Activated CD4-positive, alpha-beta T cell treated with anti-CD3 and anti-CD28 coated beads, Interleukin-2, amount 50 U/mL, for 16 hours (primary cell): ENCODE results near the gene KCNQ1OT1.

Source experiments
- DNase-seq: peaks from one replicate; pipeline ENCODE4 v3.0.0-alpha.2; 2020

The KCNQ1OT1 gene

DNA sequence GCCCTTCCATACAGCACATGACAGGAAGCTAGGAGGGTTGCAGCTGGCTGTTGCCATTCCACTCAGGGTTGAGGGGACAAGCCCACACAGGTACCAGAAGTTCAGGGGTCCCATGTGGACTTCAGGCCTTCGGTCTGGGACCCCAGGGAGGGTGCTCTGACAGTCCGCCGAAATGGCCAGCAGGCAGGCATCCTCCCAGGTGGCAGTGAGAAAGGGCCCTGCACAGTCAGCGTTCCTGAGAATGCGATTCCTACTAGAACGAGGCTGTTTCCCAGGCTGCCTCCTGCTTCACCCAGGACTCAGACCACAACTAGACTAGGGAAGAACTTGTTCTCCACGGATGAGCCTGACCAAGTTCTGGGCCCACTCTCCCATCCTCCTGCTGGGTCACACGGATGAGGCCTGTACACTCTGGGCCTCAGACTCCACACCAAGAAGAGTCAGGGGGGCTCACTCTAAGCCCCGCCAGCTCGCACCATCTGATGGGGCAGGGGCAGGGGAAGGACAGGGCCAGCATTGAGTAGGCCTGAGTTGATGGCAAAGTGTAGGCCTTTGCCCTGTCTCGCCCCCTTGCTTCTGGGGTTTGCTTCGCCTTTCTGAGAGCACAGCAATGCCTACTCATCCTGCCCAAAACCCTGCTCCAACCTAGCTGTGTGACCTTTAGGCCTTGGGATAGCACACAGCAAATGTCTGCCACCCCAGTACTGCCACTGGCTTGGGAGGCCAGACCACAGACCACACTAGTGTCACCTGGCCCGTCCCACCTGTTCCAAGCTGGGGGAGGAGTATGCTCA lies 14.0 kb downstream of the KCNQ1OT1 start:
- no peak for DNase-seq

DNA sequence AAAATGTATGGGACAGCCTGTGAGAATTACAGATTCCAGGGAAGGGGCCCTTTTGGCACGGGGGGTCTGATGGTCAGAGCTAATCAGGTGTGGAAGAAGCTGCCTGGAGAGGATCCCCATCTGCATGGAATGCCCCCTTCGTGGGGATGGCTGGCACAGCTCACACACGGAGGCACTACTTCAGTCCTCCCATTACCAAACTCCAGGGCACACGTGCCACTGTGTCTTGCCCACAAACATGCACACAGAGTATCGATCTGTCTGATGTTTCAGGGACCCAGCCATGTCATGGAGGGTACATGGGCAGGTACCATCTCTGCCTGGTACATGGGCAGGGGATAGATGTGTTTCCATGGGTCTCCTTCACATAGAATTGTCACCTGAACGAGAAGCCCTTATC lies 14.7 kb downstream of the KCNQ1OT1 start:
- DNase-seq = no peak

DNA sequence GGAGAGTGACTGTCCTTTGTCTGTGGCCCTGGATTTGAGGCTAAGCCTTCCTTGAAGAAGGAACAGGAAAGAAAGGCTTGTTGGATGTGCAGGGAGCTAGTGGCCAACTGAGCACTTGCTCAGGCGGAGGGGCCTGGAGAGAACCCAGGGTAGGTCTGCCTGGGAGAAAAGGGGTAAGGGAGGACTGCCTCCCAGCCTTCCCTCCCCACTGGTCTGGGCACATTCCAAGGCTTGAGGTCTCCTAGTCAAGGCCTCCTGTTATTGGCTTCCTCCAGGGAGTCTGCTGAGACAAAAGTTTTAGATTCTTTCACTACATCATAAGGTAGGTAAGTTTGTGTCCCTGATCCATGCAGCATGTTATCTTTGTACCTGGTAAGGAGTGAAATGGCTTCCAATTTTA lies 15.2 kb downstream of the KCNQ1OT1 start:
- no peak for DNase-seq

DNA sequence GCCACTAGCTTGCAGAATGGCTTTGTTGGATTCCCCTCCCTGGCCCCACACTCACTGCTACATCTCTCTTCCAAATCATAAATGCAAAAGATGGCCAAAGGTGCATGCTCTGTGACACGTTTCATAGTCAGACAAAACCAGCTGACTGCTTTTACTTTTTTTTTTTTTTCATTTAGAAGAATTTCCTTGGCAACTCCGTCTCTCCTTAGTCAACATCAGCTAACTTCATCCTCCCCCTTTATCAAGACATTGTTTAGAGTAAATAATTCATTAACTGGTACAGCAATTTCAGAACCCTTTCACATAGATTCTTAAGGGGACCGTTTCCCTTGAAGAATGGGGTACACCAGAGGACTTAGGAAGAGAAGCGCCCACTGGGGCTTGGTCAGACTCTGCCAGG lies 16.0 kb downstream of the KCNQ1OT1 start:
- no peak for DNase-seq

DNA sequence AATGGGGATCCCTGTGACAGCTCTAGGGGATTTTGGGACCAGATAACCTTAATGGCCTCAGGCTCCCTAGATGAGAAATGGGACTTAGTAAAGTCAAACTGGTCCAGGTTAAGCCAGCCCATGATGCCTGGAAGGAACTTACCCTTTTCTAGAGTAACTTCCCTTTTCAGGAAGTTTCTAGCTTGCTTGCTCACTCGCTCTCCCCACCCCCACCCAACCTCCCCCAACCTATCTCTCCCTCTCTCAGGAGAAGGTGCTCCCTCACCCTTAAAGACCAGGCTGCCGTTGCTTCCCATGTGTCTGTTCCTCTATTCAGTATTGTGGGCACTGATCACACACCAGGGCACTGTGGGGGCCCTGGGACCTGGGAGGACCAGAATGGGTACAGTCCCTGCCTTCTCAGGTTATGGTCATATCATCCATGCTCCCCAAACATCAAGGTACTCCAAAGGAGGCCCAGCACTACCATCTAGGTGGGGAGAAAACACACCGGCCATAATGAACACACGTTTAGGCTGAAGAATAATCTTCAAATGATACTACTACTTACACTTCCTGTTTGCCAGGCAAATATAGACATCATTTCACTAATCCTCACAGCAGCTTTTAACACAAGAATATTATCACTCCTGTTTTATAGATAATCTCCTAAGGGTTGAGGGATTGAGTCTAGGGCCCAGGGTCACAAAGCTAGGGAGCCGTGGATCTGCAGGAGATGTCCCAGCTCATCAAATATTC lies 18.2 kb downstream of the KCNQ1OT1 start:
- no peak for DNase-seq

DNA sequence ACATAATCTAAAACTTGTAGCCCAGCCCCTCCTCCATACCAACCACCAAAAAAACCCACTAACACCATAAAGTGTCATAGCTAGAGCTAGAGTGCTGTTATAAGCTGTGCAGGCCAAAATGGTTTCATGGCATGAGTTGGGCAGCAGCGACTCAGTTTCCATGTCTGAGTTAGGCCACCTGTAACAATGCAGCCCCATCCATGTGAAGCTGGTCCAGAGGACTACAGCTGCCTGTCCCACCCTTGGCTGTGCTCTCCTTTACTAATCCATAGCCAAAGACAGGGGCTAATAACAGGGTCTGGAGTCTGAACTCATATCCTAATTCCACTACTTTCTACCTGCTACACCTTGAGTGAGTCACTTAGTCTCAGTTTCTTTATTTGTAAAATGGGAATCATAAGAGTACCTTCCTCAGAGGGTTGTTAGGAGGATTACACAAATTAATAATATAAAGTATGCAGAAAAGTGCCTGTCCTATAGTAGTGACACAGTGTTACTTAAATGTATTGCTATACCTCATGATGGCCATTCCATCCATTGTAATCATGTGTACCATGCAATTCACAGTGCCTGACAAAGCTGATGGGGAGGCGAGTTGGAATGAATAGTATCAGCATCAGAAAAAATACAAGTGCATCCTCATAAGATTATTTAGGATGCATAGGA lies 20.6 kb downstream of the KCNQ1OT1 start:
- no peak for DNase-seq

DNA sequence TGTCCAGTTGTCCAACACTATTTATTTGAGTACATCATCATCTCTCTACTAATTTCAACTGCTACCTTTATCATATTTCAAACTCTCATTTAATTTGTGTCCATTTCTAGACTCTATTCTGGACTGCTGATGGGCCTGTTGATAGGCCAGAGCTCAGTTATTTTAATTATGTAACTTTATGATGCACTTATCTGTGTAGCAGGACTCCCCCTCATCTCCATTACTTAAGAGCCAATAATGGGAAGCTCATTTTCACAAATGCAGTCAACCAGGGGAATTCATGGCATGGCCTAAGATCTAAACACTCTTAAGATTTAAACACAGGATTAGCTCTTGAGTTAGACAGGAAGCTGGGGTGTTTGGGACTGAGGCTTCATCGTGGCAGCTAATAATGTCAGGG lies 21.4 kb downstream of the KCNQ1OT1 start:
- DNase-seq = no peak

DNA sequence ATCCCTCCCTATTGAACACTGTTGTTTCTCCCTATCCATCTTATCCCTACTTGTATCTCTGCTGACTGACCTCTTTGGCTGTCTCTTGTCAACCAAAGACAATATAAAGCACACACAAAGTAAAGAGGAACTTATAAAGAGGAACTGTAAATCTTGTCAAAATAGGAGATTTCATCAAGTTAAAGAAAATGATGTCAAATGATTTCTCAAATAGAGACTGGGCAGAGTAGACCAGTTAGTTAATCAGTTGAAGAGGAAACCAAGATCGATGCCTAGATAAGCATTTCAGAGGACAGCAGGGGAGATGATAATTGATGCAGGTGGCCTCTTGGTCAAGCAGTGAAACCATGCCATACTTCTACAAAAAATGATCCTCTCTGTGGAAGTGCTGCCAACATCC lies 22.7 kb downstream of the KCNQ1OT1 start:
- DNase-seq = no peak

DNA sequence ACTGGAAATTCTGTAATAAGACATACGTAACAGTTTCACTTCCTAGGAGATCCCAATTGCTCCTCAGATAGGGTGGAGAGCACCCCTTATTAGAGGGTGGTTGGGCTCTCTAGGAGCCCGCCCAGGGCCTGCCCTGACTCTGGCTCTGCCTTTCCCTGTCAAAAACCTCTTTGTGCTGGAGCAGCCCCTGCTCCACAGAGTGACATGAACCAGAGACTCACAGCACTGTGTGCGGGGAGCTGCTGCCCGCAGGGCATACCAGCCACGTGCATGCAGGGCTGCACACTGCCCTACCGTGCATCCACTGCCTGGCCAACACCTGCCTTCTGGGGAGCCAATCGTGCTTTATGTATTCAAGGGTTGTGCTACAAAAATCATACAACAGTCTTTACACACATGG lies 24.3 kb downstream of the KCNQ1OT1 start:
- no peak for DNase-seq

DNA sequence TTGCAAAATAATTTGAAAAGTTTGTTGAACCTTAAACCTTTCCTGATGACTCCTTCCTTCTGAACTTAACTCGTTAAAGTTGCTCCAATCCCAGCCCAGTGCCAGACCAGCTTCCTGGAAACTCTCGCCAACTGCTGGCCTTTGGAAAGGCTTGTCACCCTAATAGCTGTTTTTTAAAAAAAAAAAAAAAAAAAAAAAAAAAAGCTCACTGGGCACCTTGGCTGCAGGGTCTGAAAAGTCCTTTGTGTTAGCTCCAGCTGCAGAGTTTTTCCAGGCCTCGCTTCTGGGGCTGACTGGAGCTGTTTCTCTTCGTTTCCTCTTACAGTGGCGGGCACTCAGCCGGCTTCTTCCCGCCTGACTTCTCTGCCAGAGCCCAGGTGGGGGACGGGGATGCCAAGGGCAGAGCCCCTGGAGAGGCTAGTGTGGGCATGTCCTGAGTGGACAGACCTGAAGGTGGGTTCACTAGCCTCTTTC lies 25.1 kb downstream of the KCNQ1OT1 start:
- no peak for DNase-seq

DNA sequence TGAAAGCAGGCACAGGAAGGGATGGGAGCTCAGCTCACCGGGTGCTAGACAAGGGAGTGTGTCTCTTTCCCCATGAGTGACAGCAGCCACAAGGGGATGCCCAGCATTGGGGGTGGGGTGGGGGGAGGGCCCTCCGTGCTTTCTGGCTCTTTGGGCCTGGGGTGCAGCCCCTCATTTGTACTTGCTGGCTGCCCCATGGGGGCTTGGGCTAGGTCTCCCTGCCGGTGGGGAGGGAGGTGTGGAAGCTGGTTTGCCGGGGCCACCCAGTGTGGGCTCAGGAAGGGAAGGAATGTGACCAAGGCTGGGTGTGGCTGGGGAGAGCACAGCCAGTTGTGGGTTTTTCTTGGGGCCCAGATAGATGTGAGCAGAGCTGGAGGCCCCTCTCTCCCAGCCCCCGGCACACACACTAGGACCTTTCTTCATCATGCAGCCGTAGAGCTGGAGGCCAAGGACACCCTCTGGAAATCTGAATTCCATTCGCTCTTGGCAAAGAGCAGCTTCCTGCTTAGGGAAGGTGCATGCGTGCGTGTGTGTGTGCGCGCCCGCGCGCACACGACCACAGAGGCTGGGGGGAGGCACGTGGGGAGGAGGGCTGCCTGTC lies 25.8 kb downstream of the KCNQ1OT1 start:
- DNase-seq = no peak

DNA sequence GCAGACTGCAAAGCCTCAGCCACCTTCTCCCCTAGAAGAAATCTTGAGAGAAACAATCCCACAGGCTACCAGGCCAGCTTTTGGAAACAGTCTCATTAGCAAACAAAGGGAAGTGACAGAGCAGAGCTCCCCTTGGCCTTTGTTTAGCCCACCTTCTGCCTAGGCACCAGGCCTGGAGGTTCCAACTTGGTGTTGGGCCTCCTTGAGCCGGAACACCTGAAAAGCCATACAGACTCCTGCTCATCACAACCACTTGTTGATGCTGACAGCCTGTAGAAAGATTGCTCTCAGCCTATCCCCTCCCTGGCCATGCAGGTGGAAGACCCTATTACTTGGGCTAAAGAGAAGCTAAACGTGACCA lies 26.6 kb downstream of the KCNQ1OT1 start:
- DNase-seq = no peak

DNA sequence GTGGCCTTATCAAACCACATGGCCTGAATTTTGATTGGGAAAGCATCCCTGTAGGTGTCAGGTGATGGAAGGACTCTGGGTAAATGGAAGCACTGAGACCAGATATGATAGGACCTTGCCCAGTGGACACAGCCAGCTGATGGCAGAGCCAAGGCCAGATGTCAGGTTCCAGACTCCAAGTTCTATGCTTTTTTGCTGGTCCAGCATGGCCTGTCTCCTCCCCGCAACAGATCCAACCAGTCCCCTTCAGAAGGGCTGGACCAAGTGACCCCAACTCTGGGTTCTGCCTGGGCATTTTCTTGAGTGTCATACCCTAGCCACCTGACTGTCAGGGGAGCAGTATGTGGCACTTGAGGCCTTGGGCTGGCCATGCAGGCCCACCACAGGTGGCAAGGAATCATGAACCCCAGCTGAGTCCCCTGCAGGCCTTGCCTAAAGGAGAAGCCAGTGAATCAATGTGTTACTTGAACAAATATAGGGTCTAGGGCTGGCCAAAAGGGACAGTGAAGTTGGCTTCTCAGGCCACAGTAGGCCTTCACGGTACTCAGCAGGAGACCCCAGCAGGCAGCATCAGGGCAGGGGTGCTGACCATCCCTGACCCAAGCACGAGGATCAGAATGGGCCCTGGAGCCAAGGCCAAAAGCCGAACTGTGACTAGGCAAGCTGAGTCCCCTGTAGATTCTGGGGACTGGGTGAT lies 27.1 kb downstream of the KCNQ1OT1 start:
- DNase-seq = no peak

DNA sequence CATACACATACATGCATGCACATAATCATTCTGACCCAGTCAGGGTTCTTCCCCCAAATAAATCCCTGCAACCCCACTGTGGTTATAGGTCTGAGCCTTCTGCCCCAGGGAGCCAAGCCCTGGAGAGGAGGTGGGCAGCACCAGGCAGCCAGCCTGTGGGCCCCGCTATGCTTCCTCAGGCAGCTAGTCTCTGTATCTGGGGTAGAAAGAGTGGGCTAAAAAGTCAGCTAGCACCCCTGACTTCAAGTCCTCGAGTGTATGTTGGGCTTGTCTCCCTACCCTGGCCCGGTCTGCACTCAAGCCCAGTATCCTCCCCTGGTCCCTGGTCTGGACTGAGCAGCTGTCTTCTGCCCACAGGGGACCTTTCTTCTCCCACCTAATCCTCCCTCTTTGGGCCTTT lies 28.0 kb downstream of the KCNQ1OT1 start:
- DNase-seq = no peak

DNA sequence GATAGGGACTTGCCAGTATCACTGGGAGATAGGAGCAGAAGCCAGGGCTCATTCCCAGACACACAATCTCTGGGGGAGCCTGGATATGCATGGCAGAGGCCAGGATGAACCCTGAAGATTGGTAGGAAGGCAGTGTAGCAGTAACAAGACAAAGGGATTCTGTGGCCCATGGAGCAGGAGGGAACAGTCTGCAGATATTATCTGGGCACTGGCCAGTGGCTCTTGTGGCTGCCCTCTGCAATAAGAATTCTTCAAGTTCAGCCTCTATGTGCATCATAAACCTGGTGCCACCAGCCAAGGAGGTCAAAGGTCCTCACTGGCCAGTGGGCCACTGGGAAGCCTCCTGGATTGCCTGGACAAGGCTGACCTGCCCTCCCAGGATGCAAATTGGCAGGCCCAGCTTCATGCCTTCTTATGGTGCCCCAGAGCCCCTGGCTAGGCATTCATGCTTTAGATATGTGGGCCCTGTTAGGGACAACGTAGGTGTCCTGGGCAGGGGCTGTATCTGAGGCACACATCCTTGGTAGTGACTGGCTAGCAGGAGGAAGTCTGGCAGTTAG lies 29.2 kb downstream of the KCNQ1OT1 start:
- no peak for DNase-seq

DNA sequence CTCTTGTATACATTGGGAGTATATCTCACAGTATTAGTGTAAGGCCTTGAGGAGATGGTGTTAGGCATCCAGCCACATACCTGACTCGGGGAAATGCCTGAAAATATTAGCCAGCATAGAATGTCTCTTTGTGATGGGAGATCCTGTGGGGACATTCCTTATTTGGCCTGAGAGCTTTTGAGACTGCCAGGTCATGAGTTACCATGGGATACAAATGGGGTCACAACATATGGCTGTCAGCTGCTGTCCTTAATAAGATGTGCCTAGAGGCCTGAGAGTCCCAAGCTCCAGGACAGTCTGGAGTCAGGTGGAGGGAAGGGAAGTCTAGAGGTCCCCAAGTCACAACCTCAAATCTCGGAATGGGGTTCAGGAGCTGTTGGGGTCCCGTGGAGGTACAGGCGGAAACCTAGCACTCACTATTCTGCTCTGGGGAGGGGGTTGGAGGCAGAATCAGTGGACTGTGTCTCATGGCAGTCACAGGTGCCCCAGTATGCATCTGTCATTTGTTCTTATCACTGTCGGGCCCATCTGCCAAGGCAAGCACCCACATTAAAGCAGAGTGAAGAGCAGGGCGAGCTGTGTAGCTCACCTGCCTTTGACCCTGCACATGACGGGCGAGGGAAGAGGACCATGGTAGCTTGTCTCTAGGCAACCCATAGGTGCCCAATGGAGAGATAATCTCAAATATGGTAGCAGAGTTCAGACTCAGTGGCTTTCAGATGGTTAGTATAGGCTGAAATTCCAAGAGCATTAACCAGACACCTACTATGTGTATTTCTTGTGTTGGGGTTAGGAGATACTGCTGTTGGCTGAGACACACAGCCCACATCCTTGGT lies 29.9 kb downstream of the KCNQ1OT1 start:
- no peak for DNase-seq

DNA sequence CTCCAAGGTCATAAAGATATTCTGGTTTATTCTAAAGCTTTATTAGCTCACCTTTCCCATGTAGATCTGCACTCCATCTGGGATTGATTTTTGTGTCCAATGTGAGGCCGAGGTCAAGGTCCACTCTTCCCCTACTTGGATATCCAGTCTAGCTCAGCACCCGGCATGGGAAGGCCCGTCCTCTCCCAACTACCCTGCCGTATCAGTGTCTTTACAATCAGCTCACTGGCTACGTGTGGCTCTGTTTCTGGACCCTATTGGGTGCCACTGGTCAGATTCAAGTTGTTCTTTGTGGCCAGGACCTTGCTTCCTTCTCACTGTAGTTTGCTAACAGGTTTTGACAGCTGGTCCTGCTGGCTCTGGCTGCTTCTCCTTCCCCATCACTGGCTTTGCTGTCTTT lies 30.9 kb downstream of the KCNQ1OT1 start:
- no peak for DNase-seq

DNA sequence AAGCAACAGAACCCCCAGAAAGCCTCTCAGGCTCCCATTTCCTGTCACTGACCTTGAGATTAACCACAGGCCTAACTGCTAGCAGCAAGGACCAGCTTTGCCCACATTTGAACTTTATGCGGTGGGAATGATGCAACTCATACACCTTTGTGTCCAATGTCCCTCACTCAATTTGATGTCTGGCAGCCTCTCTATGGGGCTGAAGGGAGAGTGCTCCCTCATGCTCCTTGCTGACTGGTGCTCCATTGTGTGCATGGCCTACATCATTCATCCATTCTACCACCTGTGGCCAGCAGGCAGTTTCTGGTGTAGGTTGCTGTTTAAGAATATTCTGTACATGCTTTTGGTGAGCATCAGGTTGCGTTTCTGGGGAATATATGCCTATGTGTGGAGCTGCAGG lies 31.9 kb downstream of the KCNQ1OT1 start:
- DNase-seq = no peak

DNA sequence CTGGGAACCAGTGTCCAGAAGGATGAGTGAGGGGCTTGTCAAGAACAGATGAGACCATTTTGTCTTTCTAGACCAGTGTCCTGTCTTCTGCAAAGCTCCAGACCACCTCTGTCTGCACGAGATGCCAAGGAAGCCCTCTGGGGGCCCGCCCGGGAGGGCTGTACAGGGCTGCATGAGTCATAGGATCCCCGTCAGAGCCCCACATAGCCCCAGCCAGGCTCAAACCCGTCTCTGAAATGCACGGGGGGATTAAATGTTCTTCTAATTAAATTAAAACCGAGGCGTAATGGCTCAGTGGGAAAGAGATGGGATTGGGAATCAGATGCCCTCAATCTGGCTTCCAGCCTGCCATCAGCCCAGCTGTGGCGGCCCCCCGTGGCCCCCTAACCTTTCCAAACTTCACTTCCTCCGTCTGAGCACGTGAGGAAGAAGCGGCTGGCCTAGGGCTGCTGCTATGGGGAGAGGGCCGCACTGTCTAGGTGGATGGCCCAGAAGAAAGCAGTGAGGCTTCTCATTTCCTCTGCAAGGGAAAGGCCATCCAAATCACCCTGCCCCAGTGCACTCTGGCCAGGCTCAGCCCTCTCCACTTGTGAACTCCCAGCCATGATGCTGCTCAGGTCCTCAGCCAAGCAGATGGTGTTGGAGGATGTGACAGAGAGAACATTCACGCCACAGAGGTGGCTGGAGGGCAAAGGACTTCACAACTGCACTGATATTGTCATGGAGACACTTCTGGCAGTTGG lies 32.8 kb downstream of the KCNQ1OT1 start:
- DNase-seq = no peak

DNA sequence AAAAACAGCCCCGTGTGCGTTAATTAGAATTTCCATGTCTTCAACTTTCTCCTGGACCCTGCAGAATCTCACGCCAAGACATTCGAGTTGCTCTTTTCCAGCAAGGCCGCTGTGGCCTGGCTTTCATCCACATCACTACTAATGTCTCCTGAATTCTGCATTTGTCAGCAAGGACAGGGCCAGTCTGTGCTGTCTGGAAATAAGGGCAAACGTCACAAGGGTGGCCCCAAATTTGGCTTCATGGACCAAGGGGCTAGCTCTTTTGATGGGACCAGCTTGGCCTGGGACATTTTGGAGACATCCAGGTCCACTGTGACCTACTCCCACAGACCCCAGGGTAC lies 33.4 kb downstream of the KCNQ1OT1 start:
- no peak for DNase-seq
